ENCODE data around the gene NOX4. TPM values are rescaled to one million over a fixed set of nuclear protein-coding genes. Genes with fewer than 3 reads are reported as not detected.
"Not testable (repeated sequence)": the region's sequence is repeated elsewhere in the genome, so short reads cannot be mapped to it uniquely, and the experiment has no call there.

Gene NOX4
- total RNA-seq, 1 donor from 2014 or later, result 3.7 TPM

- not testable (repeated sequence) for H3K27me3 Mint-ChIP-seq; H3K27ac Mint-ChIP-seq; H3K4me1 Mint-ChIP-seq (ENCODE audit: unreplicated experiment); H3K4me3 Mint-ChIP-seq; H3K36me3 Mint-ChIP-seq; DNase-seq (ENCODE audit: extremely low spot score, unreplicated experiment); H3K9me3 Mint-ChIP-seq
Measured at GRCh38 chr11:89338073-89338472, 153.1 kb downstream of the NOX4 start.

- not testable (repeated sequence) for H3K27ac Mint-ChIP-seq; H3K4me1 Mint-ChIP-seq (ENCODE audit: unreplicated experiment); H3K27me3 Mint-ChIP-seq; H3K36me3 Mint-ChIP-seq; DNase-seq (ENCODE audit: extremely low spot score, unreplicated experiment); H3K9me3 Mint-ChIP-seq; H3K4me3 Mint-ChIP-seq
Measured at GRCh38 chr11:89337100-89337650, 154.0 kb downstream of the NOX4 start.

DNA sequence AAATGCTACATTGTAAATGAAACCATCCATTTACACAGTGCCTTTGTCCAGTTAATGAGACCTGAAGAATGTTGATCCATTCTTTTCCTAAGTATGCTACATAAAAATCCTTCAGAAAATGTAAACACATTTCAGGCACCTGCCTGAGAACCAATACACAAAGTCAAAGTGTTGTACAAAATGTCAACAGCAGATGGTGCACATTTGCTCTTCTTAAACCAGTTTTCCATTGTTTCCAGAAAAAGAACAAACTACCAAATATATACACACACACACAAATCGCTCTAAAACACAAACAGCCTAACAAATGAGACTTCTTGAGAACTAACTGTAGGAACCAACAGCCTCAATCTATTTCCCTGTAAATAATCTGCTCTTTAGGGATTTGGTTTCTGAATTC lies 157.5 kb downstream of the NOX4 start:
- not testable (repeated sequence) for DNase-seq (ENCODE audit: extremely low spot score, unreplicated experiment); H3K4me3 Mint-ChIP-seq; H3K9me3 Mint-ChIP-seq; H3K27ac Mint-ChIP-seq; H3K4me1 Mint-ChIP-seq (ENCODE audit: unreplicated experiment); H3K36me3 Mint-ChIP-seq; H3K27me3 Mint-ChIP-seq
- peak; percentile 65 for TF ChIP-seq CTCF (conservative IDR thresholded peaks at IDR 0.05)

DNA sequence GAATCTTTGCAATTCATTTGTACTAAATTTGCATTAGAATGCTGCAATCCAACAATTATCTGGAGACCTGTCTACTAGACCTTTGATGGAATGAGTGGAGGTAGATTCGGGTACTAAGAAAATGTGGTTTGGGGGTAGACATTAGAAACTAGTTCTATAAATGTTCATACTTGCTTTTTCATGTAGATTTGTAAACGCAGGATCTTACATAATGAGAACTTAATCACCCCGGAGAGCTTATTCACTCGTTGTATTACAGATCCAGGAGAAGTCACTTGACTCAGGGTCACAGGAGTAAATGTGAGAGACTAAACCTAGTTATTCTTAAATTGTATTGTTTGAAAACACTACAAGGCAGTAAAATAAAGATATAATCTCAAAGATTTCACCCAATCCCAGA lies 159.2 kb downstream of the NOX4 start:
- not testable (repeated sequence) for H3K27ac Mint-ChIP-seq; H3K4me3 Mint-ChIP-seq; H3K36me3 Mint-ChIP-seq; H3K4me1 Mint-ChIP-seq (ENCODE audit: unreplicated experiment); H3K9me3 Mint-ChIP-seq; DNase-seq (ENCODE audit: extremely low spot score, unreplicated experiment); H3K27me3 Mint-ChIP-seq

DNA sequence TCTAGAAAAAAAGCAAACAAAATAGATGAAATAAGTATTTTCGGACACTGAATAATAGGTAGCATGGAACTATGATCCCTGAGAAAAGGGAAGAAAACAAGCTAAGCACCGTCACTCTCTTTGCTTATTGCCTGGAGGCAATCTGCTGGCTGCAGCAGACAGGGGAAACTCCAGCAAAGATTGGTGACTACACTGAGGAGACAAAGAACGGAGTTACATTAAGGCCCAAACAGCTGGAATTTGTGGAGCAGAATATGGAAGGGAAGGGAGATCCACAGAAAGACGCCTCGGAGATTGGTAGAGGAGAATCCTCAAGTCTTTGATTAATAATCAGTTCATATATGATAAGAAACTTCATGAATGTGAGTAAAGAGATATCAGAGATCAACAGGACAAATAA lies 163.3 kb downstream of the NOX4 start:
- Mint-ChIP-seq H3K9me3 (no peaks in the 10 kb centered on the region), H3K27me3 (no peaks in the 10 kb centered on the region), H3K27ac (no peak overlapping the region), H3K36me3 (no peaks in the 10 kb centered on the region), H3K4me3 (no peak overlapping the region), H3K4me1 (ENCODE audit: unreplicated experiment) (no peaks in the 10 kb centered on the region)
- no peak for TF ChIP-seq CTCF (conservative IDR thresholded peaks at IDR 0.05)
- DNase-seq (ENCODE audit: extremely low spot score, unreplicated experiment), result no peak

DNA sequence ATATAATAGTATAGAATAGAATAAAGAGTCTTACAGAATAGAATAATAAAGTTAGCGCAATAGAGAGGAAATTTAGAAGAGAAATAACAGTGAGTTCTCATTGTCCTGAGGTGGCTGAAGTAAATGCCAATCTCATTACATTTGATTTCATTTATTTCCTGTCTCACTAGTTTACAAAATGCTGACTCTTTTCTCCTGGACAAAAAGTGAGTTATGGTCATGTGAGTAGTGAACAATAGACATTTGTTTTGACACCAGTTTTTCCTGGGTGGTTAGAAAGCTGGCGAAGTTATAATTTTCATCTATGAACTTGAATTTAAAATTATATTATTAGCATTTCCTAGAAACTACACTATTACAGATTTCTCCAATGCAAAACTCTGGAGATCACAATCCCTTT lies 169.8 kb downstream of the NOX4 start:
- Mint-ChIP-seq H3K9me3 (no peaks in the 10 kb centered on the region), H3K4me3 (no peak overlapping the region), H3K4me1 (ENCODE audit: unreplicated experiment) (no peaks in the 10 kb centered on the region), H3K27me3 (no peaks in the 10 kb centered on the region), H3K27ac (no peak overlapping the region), H3K36me3 (no peaks in the 10 kb centered on the region)
- no peak for DNase-seq (ENCODE audit: extremely low spot score, unreplicated experiment)
- TF ChIP-seq CTCF (conservative IDR thresholded peaks at IDR 0.05), result no peak

DNA sequence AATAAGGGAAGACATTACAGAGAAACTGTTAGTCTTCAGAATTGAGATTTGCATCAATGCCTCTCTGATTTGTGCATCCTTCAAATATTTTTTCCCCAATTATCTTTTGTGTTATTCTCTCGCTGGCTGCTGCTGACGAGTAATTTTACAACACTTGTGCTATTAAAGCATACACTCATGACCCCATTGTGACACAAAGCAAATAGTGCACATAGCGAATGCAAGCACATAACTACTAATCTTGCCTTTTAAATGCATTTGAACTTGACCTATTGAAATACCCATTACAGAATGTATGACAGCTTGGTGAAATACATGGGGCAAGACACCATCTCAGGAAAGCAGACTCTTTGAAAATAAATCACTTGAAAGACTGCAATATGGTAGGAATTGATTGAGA lies 180.6 kb downstream of the NOX4 start:
- not testable (repeated sequence) for H3K36me3 Mint-ChIP-seq; H3K4me1 Mint-ChIP-seq (ENCODE audit: unreplicated experiment); DNase-seq (ENCODE audit: extremely low spot score, unreplicated experiment); H3K4me3 Mint-ChIP-seq; H3K27ac Mint-ChIP-seq; H3K27me3 Mint-ChIP-seq; H3K9me3 Mint-ChIP-seq

DNA sequence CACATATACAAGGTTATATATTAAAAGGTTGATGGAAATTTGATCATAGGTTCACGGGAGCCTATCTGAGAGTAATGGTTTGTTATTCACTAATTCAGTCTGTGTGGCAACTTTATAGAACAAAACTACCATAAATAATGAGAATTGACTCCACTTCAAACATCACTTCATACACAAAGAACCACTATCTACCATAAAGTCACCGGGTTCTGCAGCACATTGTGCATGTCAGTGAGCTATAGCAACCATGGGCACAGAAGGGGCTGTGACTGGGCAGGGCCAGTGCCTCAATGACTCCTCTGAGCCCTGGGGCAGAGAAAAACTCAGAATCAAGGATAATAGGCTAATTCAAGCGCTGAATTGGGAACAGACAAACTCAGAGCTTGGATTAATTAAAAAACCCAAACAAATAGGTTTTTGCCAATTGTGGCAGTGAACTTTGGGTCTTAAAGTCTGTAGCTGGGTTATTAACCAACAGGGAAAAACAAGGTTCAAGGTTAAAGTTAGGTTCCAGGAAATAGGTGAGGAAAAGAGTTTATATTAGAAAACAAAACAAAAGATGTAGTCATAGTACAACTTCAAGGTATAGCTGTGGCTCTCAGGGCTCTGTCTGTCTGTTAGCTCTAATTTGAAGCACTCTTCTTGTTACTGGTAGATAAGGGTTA lies 181.7 kb downstream of the NOX4 start:
- not testable (repeated sequence) for H3K27me3 Mint-ChIP-seq; DNase-seq (ENCODE audit: extremely low spot score, unreplicated experiment); H3K9me3 Mint-ChIP-seq; H3K36me3 Mint-ChIP-seq; H3K4me3 Mint-ChIP-seq; H3K27ac Mint-ChIP-seq; H3K4me1 Mint-ChIP-seq (ENCODE audit: unreplicated experiment)

DNA sequence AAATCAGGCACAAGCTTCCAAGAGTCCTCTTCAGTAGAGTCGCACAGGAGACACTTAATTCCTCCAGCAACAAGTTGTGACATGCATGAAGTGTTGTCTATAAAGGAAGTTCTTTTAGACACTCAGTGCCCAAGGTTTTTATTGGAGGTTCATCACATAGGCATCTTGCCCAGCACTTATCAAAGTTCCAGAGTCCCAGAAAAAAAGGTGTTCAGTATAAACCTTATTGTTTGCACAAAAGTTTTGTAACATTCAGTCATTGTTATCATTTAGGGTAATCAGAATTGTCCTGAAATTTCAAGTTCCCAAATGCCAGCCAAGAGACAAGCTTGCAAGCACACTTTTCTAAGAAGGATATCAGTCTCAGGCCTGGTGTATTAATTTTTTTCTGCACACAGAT lies 182.9 kb downstream of the NOX4 start:
- H3K4me3 Mint-ChIP-seq; H3K27me3 Mint-ChIP-seq; H3K36me3 Mint-ChIP-seq; H3K27ac Mint-ChIP-seq; DNase-seq (ENCODE audit: extremely low spot score, unreplicated experiment); H3K4me1 Mint-ChIP-seq (ENCODE audit: unreplicated experiment); H3K9me3 Mint-ChIP-seq: not testable (repeated sequence)

GRCh38 chr11:89303029-89303428 lies 188.1 kb downstream of the NOX4 start:
- H3K27me3 Mint-ChIP-seq; DNase-seq (ENCODE audit: extremely low spot score, unreplicated experiment); H3K9me3 Mint-ChIP-seq; H3K27ac Mint-ChIP-seq; H3K4me1 Mint-ChIP-seq (ENCODE audit: unreplicated experiment); H3K4me3 Mint-ChIP-seq; H3K36me3 Mint-ChIP-seq: not testable (repeated sequence)

DNA sequence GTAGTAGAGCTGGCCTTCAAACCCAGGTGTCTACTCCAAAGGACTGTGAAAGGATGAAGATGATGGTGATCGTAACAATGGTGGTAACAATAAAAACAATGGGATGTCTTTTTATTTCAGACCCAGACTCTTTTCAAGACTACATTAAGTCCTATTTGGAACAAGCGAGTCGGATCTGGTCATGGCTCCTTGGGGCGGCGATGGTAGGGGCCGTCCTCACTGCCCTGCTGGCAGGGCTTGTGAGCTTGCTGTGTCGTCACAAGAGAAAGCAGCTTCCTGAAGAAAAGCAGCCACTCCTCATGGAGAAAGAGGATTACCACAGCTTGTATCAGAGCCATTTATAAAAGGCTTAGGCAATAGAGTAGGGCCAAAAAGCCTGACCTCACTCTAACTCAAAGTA lies 196.2 kb downstream of the NOX4 start:
- DNase-seq (ENCODE audit: extremely low spot score, unreplicated experiment), result not testable (repeated sequence)

More for the DNA sequence above, 196.2 kb downstream of the NOX4 start:
- not testable (repeated sequence) for H3K9me3 Mint-ChIP-seq; H3K27me3 Mint-ChIP-seq; H3K27ac Mint-ChIP-seq; H3K4me1 Mint-ChIP-seq (ENCODE audit: unreplicated experiment); H3K4me3 Mint-ChIP-seq; H3K36me3 Mint-ChIP-seq
